ENCODE data around the gene ZBTB7A. TPM values are rescaled to one million over a fixed set of nuclear protein-coding genes. Genes with fewer than 3 reads are reported as not detected.

The ZBTB7A gene
- total RNA-seq, 1 donor from 2014 or later, result 30.1 TPM

Other genes starting within 250 kb of the ZBTB7A start
- gene ZFR2, start 197.9 kb downstream of the ZBTB7A start, total RNA-seq, result not detected in 2 replicates
- gene ATCAY, start 186.2 kb downstream of the ZBTB7A start, total RNA-seq, result not detected in 2 replicates
- gene NMRK2, start 133.8 kb downstream of the ZBTB7A start, total RNA-seq, result 31.9 and 75.7 TPM in 2 replicates
- gene DAPK3, start 95.8 kb downstream of the ZBTB7A start, total RNA-seq, result 193 and 269 TPM in 2 replicates
- gene EEF2, start 81.4 kb downstream of the ZBTB7A start, total RNA-seq, result 2,539 and 2,715 TPM in 2 replicates
- gene PIAS4, start 59.2 kb downstream of the ZBTB7A start, total RNA-seq, result 18.0 and 22.2 TPM in 2 replicates
- 201 and 224 TPM in 2 replicates for gene MAP2K2, start 57.2 kb upstream of the ZBTB7A start, total RNA-seq
- not detected in 2 replicates for gene CREB3L3, start 86.7 kb upstream of the ZBTB7A start, total RNA-seq
- gene SIRT6, start 115.7 kb upstream of the ZBTB7A start, total RNA-seq, result 19.3 and 22.4 TPM in 2 replicates
- 0.53 and 1.4 TPM in 2 replicates for gene ANKRD24, start 115.8 kb upstream of the ZBTB7A start, total RNA-seq
- gene EBI3, start 162.6 kb upstream of the ZBTB7A start, total RNA-seq, result 0.11 and 0.21 TPM in 2 replicates
- 13.3 and 17.2 TPM in 2 replicates for gene YJU2, start 180.2 kb upstream of the ZBTB7A start, total RNA-seq
- gene SHD, start 212.4 kb upstream of the ZBTB7A start, total RNA-seq, result 839 and 1,129 TPM in 2 replicates
- gene TMIGD2, start 235.5 kb upstream of the ZBTB7A start, total RNA-seq, result 0.57 TPM in 1 of 2 replicates, not detected in the other
- gene FSD1, start 237.7 kb upstream of the ZBTB7A start, total RNA-seq, result 2.3 and 2.6 TPM in 2 replicates